K562 (cell line): Measurements from ENCODE around the gene MATN4. TPM values are rescaled to one million over a fixed set of nuclear protein-coding genes. Genes with fewer than 3 reads are reported as not detected.

Source experiments
- ADNP ChIP-seq: fragments of 200-800 bp; sonication (Bioruptor generic); IDR thresholded peaks from 2 replicates; pipeline ENCODE4 v1.6.1; 2016; ENCODE audit warnings: missing genetic modification characterization, missing compliant biosample characterization
- CCNT2 ChIP-seq: IDR thresholded peaks from 2 replicates; pipeline ENCODE4 v1.6.1; 2011; ENCODE audit warnings: borderline replicate concordance, low read depth, mild to moderate bottlenecking, moderate library complexity, mixed read lengths, low read length; ENCODE audit not compliant: insufficient read length; ENCODE audit errors: extremely low read depth
- CREBBP ChIP-seq: IDR thresholded peaks from one replicate; pipeline ENCODE4 v1.6.1; 2012; ENCODE audit warnings: low read depth, mild to moderate bottlenecking, control low read depth, inconsistent platforms, low read length
- DACH1 ChIP-seq: fragments of 450-650 bp; IDR thresholded peaks from 2 replicates; pipeline ENCODE4 v1.6.1; 2018; ENCODE audit not compliant: partially characterized antibody
- GABPA ChIP-seq: fragments of 200-800 bp; sonication (Bioruptor generic); conservative IDR thresholded peaks from 2 replicates; pipeline ENCODE4 v1.6.1; 2016; ENCODE audit warnings: low read depth, missing genetic modification characterization, missing compliant biosample characterization
- HMG20A ChIP-seq: fragments of 450-650 bp; formaldehyde crosslinking; conservative IDR thresholded peaks from 2 replicates; pipeline ENCODE4 v1.4.0; 2020; ENCODE audit warnings: mild to moderate bottlenecking, mixed read lengths
- JUND ChIP-seq, 2 experiments: IDR thresholded peaks; 2 replicates in 1 of 2; 3 replicates in 1 of 2; pipeline ENCODE4 v1.6.1; 2011; ENCODE audit warnings: borderline replicate concordance in 2 of 2, low read depth in 2 of 2, low read length in 2 of 2, improper control_type of control experiment in 1 of 2, missing biosample characterization in 1 of 2, missing genetic modification characterization in 1 of 2, missing genetic modification reagents in 1 of 2
- MEIS2 ChIP-seq: fragments of 450-650 bp; IDR thresholded peaks from 2 replicates; pipeline ENCODE4 v1.6.1; 2014; ENCODE audit warnings: mild to moderate bottlenecking; ENCODE audit not compliant: partially characterized antibody
- MTF1 ChIP-seq: fragments of 250-450 bp; sonication (Bioruptor Pico); IDR thresholded peaks from 2 replicates; pipeline ENCODE4 v1.9.0; 2021; ENCODE audit warnings: moderate library complexity, mild to moderate bottlenecking, inconsistent platforms, borderline replicate concordance
- NEUROD1 ChIP-seq: fragments of 150-350 bp; IDR thresholded peaks from 2 replicates; pipeline ENCODE4 v1.6.1; 2014; ENCODE audit warnings: borderline replicate concordance, low read length, low read depth; ENCODE audit not compliant: partially characterized antibody
- RBM22 ChIP-seq: fragments of 200-400 bp; formaldehyde crosslinking; IDR thresholded peaks from 2 replicates; pipeline ENCODE4 v1.6.1; 2018; ENCODE audit warnings: low read length, low read depth; ENCODE audit not compliant: poor library complexity, severe bottlenecking
- SMARCA4 ChIP-seq: fragments of 450-650 bp; IDR thresholded peaks from 2 replicates; pipeline ENCODE4 v1.6.1; 2016
- SMC3 ChIP-seq: conservative IDR thresholded peaks from 2 replicates; pipeline ENCODE4 v1.6.1; 2011; ENCODE audit warnings: low read depth, low read length, improper control_type of control experiment; ENCODE audit not compliant: insufficient read depth
- SRSF9 ChIP-seq: fragments of 200-400 bp; formaldehyde crosslinking; IDR thresholded peaks from 2 replicates; pipeline ENCODE4 v1.6.1; 2017; ENCODE audit warnings: low read depth, low read length, borderline replicate concordance
- TEAD1 ChIP-seq, 2 experiments: fragments of 450-650 bp in 1 of 2; sonication (generic) in 1 of 2; formaldehyde crosslinking; IDR thresholded peaks; 2 replicates each; pipeline versions ENCODE4 v1.4.0 to v1.8.0; 2020 to 2022; ENCODE audit warnings: mild to moderate bottlenecking in 2 of 2, missing genetic modification reagents in 1 of 2
- XRCC3 ChIP-seq: fragments of 450-650 bp; IDR thresholded peaks from 2 replicates; pipeline ENCODE4 v1.6.1; 2017; ENCODE audit warnings: mild to moderate bottlenecking, moderate library complexity
- ZNF347 ChIP-seq: fragments of 450-650 bp; formaldehyde crosslinking; IDR thresholded peaks from 2 replicates; pipeline ENCODE4 v1.4.0; 2020; ENCODE audit warnings: low read depth, mild to moderate bottlenecking, moderate library complexity
- ZNF589 ChIP-seq: fragments of 200-800 bp; sonication (Bioruptor generic); IDR thresholded peaks from 2 replicates; pipeline ENCODE4 v1.6.1; 2016; ENCODE audit warnings: low read depth, missing genetic modification characterization, missing compliant biosample characterization
- ZSCAN32 ChIP-seq: fragments of 450-650 bp; formaldehyde crosslinking; IDR thresholded peaks from 2 replicates; pipeline ENCODE4 v1.4.0; 2020; ENCODE audit warnings: mild to moderate bottlenecking, moderate library complexity
- polyA plus RNA-seq, 8 experiments: library from polyadenylated mRNA; depleted of rRNA in 4 of 8; stranded (reverse) in 5 of 8; unstranded in 3 of 8; fragments of >200 nt; fragmentation: Nextera tagmentation in 2 of 8; fragmentation: Illumina TruSeq in 1 of 8; extraction: Ambion mirVana in 2 of 8; extraction: Trizol in 1 of 8; gene quantifications; 2 replicates each; pipeline versions ENCODE4 v1.2.1 to v1.2.3, GENCODE V29; 2011 to 2014; ENCODE audit warnings: inconsistent platforms in 1 of 8, missing spikeins in 1 of 8
- total RNA-seq, 7 experiments: library from RNA; depleted of rRNA in 6 of 7; stranded (reverse); fragments of >200 nt in 6 of 7; fragmentation: Illumina TruSeq in 2 of 7; extraction: Trizol in 2 of 7; gene quantifications; 2 replicates each; pipeline versions ENCODE4 v1.2.1 to v1.2.3, GENCODE V29; 2011 to 2021; ENCODE audit warnings: low replicate concordance in 1 of 7
- TF ChIP-seq, protein P1 (sequence below): fragments of 450-650 bp; formaldehyde crosslinking; IDR thresholded peaks from 2 replicates; pipeline ENCODE4 v1.4.0; 2020; ENCODE audit warnings: mild to moderate bottlenecking, mixed read lengths
- TF ChIP-seq, protein P2 (sequence below), 2 experiments: fragments of 200-800 bp in 1 of 2; sonication (Bioruptor generic) in 1 of 2; sonication (generic) in 1 of 2; formaldehyde crosslinking in 1 of 2; IDR thresholded peaks in 1 of 2; conservative IDR thresholded peaks in 1 of 2; 2 replicates each; pipeline versions ENCODE4 v1.5.0 to v1.6.1; 2016 to 2020; ENCODE audit warnings: missing compliant biosample characterization in 1 of 2, missing genetic modification characterization in 1 of 2, missing genetic modification reagents in 1 of 2
- TF ChIP-seq, protein P3 (sequence below): fragments of 250-450 bp; sonication (Bioruptor Pico); IDR thresholded peaks from 2 replicates; pipeline ENCODE4 v1.4.0; 2020; ENCODE audit warnings: mild to moderate bottlenecking, moderate library complexity, borderline replicate concordance

MATN4 gene
- total and polyA plus RNA-seq, 9 of the 15 experiments (the other 6 are each of a cell fraction or from before 2014, with no cell fraction given) = 0.09 TPM; not detected in 8

DNA sequence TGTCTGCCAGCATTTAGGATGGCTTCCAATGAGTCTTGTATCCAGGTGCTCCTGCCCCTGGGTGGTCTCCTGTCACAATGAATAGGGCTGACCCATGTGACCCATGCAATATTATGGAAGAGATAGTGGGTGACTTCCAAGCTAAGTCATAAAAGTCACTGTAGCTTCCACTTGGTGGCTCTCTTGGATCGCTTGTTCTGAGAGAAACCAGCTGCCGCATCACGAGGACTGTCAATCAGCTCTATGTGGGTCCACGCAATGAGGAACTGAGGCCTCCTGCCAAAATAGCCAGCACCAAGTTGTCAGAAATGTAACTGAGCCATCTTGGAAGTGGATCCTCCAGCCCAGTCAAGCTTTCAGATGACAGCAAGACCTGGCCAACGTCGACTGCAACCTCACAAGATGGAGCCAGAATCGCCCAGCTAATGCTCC, 14.9 kb upstream of the MATN4 start (continued):
- TF ChIP-seq TEAD1 (CRISPR knock-in tag; IDR thresholded peaks at IDR 0.05) (peak in 1 of 2 experiments; percentile 52; a peak in 1 of 4 replicates), SMARCA4 (0 out of 2 replicates have a peak, but pooled peaks have one; percentile 34), CCNT2 (no peak), JUND (IDR thresholded peaks at IDR 0.05; ENCODE audit: borderline replicate concordance, low read depth, low read length) (peak; percentile 61; the same call in 1 of the 2 replicates), JUND (tag; IDR thresholded peaks at IDR 0.05; ENCODE audit: borderline replicate concordance, low read depth, low read length) (peak; percentile 59; the same call in 2 of the 3 replicates), HMG20A (CRISPR knock-in tag) (no peak), ZNF589 (CRISPR knock-in tag) (no peak), XRCC3 (no peak), GABPA (no peak), DACH1 (no peak), ADNP (tag) (no peak), SRSF9 (no peak), SMC3 (peak; percentile 80), ZNF347 (CRISPR knock-in tag) (no peak), CREBBP (no peak), RBM22 (no peak), MTF1 (CRISPR knock-in tag) (no peak), ZSCAN32 (no peak), MEIS2 (peak; percentile 94), NEUROD1 (no peak)
- TF ChIP-seq, protein P1, sequence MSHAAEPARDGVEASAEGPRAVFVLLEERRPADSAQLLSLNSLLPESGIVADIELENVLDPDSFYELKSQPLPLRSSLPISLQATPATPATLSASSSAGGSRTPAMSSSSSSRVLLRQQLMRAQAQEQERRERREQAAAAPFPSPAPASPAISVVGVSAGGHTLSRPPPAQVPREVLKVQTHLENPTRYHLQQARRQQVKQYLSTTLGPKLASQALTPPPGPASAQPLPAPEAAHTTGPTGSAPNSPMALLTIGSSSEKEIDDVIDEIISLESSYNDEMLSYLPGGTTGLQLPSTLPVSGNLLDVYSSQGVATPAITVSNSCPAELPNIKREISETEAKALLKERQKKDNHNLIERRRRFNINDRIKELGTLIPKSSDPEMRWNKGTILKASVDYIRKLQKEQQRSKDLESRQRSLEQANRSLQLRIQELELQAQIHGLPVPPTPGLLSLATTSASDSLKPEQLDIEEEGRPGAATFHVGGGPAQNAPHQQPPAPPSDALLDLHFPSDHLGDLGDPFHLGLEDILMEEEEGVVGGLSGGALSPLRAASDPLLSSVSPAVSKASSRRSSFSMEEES (CRISPR knock-in tag) = peak; percentile 33; the same call in 1 of the 2 replicates
- TF ChIP-seq, protein P2, sequence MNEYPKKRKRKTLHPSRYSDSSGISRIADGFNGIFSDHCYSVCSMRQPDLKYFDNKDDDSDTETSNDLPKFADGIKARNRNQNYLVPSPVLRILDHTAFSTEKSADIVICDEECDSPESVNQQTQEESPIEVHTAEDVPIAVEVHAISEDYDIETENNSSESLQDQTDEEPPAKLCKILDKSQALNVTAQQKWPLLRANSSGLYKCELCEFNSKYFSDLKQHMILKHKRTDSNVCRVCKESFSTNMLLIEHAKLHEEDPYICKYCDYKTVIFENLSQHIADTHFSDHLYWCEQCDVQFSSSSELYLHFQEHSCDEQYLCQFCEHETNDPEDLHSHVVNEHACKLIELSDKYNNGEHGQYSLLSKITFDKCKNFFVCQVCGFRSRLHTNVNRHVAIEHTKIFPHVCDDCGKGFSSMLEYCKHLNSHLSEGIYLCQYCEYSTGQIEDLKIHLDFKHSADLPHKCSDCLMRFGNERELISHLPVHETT (CRISPR knock-in tag; conservative IDR thresholded peaks at IDR 0.05 in 1 of 2, IDR thresholded peaks at IDR 0.05 in 1 of 2) = peak in 1 of 2 experiments; percentile 46; a peak in 1 of 4 replicates
- TF ChIP-seq, protein P3, sequence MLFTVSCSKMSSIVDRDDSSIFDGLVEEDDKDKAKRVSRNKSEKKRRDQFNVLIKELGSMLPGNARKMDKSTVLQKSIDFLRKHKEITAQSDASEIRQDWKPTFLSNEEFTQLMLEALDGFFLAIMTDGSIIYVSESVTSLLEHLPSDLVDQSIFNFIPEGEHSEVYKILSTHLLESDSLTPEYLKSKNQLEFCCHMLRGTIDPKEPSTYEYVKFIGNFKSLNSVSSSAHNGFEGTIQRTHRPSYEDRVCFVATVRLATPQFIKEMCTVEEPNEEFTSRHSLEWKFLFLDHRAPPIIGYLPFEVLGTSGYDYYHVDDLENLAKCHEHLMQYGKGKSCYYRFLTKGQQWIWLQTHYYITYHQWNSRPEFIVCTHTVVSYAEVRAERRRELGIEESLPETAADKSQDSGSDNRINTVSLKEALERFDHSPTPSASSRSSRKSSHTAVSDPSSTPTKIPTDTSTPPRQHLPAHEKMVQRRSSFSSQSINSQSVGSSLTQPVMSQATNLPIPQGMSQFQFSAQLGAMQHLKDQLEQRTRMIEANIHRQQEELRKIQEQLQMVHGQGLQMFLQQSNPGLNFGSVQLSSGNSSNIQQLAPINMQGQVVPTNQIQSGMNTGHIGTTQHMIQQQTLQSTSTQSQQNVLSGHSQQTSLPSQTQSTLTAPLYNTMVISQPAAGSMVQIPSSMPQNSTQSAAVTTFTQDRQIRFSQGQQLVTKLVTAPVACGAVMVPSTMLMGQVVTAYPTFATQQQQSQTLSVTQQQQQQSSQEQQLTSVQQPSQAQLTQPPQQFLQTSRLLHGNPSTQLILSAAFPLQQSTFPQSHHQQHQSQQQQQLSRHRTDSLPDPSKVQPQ (CRISPR knock-in tag) = no peak
